ENCODE data around the gene SP110. TPM values are rescaled to one million over a fixed set of nuclear protein-coding genes. Genes with fewer than 3 reads are reported as not detected.
"Not testable (repeated sequence)": the region's sequence is repeated elsewhere in the genome, so short reads cannot be mapped to it uniquely, and the experiment has no call there.

Gene SP110
- total RNA-seq, 1 donor from 2014 or later = 25.2 TPM

DNA sequence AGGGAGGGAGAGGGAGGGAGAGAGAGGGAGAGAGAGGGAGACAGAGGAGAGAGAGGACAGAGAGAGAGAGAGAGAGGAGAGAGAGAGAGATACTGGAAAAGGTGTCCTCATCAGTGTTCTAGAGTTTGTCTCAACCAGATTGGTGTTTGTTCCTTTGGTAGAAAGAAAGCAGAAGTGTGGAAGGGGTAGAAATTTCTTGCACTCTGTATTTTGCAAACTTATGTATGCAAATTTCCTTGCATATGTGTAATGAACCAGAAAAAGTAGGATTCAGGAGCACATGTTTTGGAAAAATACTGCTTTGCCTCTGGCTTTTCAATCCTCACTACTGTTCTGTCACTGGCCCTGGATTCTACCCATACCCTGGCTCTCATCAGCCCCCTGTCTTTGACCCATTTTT lies 4.7 kb upstream of the SP110 start:
- no peaks in the 10 kb centered on the region for H3K36me3 ChIP-seq
- DNase-seq (ENCODE audit: low spot score in 2 of 2) = no peak
- H3K27me3 ChIP-seq = no peaks in the 10 kb centered on the region
- H3K4me3 ChIP-seq = no peak overlapping the region
- intact Hi-C loops (cut with DNase I) = no loop called here
- H3K27ac ChIP-seq = no peak overlapping the region
- peaks cover 0 to 7% of the 10 kb centered on the region in 2 donors for H3K4me1 ChIP-seq
- H3K9me3 ChIP-seq = no peaks in the 10 kb centered on the region
- TF ChIP-seq, protein P1, sequence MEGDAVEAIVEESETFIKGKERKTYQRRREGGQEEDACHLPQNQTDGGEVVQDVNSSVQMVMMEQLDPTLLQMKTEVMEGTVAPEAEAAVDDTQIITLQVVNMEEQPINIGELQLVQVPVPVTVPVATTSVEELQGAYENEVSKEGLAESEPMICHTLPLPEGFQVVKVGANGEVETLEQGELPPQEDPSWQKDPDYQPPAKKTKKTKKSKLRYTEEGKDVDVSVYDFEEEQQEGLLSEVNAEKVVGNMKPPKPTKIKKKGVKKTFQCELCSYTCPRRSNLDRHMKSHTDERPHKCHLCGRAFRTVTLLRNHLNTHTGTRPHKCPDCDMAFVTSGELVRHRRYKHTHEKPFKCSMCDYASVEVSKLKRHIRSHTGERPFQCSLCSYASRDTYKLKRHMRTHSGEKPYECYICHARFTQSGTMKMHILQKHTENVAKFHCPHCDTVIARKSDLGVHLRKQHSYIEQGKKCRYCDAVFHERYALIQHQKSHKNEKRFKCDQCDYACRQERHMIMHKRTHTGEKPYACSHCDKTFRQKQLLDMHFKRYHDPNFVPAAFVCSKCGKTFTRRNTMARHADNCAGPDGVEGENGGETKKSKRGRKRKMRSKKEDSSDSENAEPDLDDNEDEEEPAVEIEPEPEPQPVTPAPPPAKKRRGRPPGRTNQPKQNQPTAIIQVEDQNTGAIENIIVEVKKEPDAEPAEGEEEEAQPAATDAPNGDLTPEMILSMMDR (IDR thresholded peaks at IDR 0.05) = no peak

DNA sequence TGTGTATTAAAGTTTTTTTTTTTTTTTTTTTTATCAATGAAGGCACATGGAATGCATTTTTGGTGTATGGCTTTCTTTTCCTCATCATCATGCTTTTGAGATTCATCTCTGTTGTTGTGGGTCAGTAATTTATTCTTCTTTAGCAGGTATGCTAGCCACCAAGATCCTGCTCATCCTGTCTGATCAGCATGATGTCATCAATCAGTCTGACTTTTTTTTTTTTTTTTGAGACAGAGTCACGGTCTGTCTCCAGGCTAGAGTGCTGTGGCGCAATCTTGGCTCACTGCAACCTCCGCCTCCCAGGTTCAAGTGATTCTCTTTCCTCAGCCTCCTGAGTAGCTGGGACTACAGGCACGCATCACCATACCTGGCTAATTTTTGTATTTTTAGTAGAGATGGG lies 3.0 kb upstream of the SP110 start:
- H3K4me3 ChIP-seq; H3K27ac ChIP-seq; H3K36me3 ChIP-seq; H3K27me3 ChIP-seq; DNase-seq (ENCODE audit: low spot score in 2 of 2); intact Hi-C loops (cut with DNase I); H3K9me3 ChIP-seq: not testable (repeated sequence)
- peaks cover 5 to 16% of the 10 kb centered on the region in 2 donors for H3K4me1 ChIP-seq

- TF ChIP-seq, protein P1 (IDR thresholded peaks at IDR 0.05) = no peak
- H3K9me3 ChIP-seq = no peaks in the 10 kb centered on the region
- peaks cover 5% of the 10 kb centered on the region in 2 donors for H3K36me3 ChIP-seq
- H3K4me1 ChIP-seq = peaks cover 5 to 16% of the 10 kb centered on the region in 2 donors
- no peaks in the 10 kb centered on the region for H3K27me3 ChIP-seq
- intact Hi-C loops (cut with DNase I) = no loop called here
- no peak for DNase-seq (ENCODE audit: low spot score in 2 of 2)
- H3K4me3 ChIP-seq = no peak overlapping the region
- H3K27ac ChIP-seq = no peak overlapping the region
These were observed 1.7 kb upstream of the SP110 start for GRCh38 chr2:230221493-230221892.

DNA sequence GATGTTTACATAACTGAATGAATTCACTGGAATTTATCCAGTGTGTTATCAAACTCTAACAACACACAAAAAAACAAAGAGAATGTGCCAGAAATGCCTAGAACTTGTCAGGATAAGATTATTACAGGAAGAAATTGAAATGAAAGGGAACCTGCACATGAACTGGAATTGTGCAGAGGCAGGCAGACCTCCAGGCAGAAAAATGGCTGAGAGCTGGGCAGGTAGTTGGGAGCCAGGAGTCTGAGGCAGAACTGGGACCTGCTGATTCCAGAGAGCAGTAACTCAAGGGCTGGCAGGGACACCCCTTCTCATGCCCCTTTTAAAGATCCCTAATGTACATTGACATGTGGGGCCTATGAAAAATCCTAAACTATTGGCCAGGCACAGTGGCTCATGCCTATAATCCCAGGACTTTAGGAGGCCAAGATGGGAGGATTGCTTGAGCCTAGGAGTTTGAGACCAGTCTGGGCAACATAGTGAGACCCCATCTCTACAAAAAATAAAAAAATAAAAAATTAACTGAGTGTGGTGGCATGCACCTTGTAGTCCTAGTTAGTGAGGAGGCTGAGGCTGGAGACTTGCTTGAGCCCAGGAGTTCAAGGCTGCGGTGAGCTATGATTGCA lies 674 bp upstream of the SP110 start:
- TF ChIP-seq, protein P1 (IDR thresholded peaks at IDR 0.05) = no peak
- peaks cover 5 to 16% of the 10 kb centered on the region in 2 donors for H3K4me1 ChIP-seq
- no peaks in the 10 kb centered on the region for H3K9me3 ChIP-seq
- DNase-seq (ENCODE audit: low spot score in 2 of 2) = no peak
- peak overlapping the region; percentile 69 for H3K27ac ChIP-seq
- peak overlapping the region; percentile 65 to 74 for H3K4me3 ChIP-seq
- H3K27me3 ChIP-seq = no peaks in the 10 kb centered on the region
- peaks cover 8 to 13% of the 10 kb centered on the region in 2 donors for H3K36me3 ChIP-seq
- intact Hi-C loops (cut with DNase I) = no loop called here

- Histone ChIP-seq H3K9me3 (no peaks in the 10 kb centered on the region), H3K27ac (peak overlapping the region; percentile 69), H3K27me3 (no peaks in the 10 kb centered on the region), H3K4me3 (peak overlapping the region; percentile 16 to 74), H3K36me3 (peaks cover 22 to 34% of the 10 kb centered on the region in 2 donors), H3K4me1 (peaks cover 5 to 16% of the 10 kb centered on the region in 2 donors)
- TF ChIP-seq, protein P1 (IDR thresholded peaks at IDR 0.05) = no peak
- DNase-seq (ENCODE audit: low spot score in 2 of 2) = no peak
- intact Hi-C loops (cut with DNase I) = loop anchor here (10.0 kb wide), 1 partner anchor 396 kb away; no protein-coding TSS in a partner anchor
These were observed 1.4 kb downstream of the SP110 start for GRCh38 chr2:230218421-230218820.

DNA sequence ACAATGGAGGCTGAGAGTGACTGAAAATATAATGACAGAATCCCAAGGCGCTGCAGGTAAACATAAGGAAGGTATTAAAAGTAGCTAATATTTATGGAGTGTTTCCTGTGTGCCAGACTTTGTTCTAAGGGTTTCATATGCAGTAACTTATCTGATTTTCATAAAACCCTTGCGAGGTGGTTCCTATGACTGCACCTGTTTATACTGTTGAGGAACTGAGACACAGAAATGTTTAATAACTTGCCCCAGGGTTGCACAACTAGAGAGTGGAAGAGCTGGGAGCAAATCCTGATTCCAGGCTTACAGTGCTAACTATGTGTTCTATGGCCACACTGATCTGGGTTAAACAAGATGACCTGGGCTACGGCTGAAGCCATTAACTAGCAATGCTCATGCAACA lies 2.4 kb downstream of the SP110 start:
- H3K4me1 ChIP-seq = peaks cover 5 to 16% of the 10 kb centered on the region in 2 donors
- H3K4me3 ChIP-seq = no peak overlapping the region
- TF ChIP-seq, protein P1 (IDR thresholded peaks at IDR 0.05) = no peak
- H3K36me3 ChIP-seq = peaks cover 30 to 44% of the 10 kb centered on the region in 2 donors
- no peak for DNase-seq (ENCODE audit: low spot score in 2 of 2)
- no peaks in the 10 kb centered on the region for H3K27me3 ChIP-seq
- intact Hi-C loops (cut with DNase I) = loop anchor here (10.0 kb wide), 1 partner anchor 397 kb away; no protein-coding TSS in a partner anchor
- H3K9me3 ChIP-seq = no peaks in the 10 kb centered on the region
- H3K27ac ChIP-seq = no peak overlapping the region

Data from ascending aorta (tissue), 2 donors.